ENCODE data around the gene CEP295NL.

DNA sequence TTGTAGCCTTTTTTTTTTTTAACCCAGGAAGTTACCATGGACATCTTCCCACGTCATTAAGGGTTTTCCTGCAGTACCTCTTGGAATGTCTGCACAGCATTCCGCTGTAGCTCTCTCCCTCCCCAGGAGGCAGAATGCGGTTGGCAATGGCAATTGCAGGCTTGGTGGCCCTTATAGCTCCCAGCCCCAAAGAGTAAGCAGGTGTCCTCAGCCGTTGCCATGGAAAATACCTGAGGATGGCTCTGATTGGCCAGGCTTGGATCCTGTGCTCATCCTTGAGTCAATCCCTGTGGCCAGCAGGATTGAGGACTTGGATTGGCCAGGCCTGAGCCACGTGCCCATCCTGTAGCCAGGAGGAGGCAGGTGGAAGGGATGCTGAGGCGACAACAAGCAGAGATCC is 37.7 kb upstream of the CEP295NL start:
- TF ChIP-seq POLR2A (IDR thresholded peaks at IDR 0.05), result no peak
- TF ChIP-seq CTCF (IDR thresholded peaks at IDR 0.05), result no peak

Data from uterus (tissue), 2 donors.